Transverse colon (tissue), 4 donors: ENCODE measurements around the gene SATB2. TPM values are rescaled to one million over a fixed set of nuclear protein-coding genes. Genes with fewer than 3 reads are reported as not detected.

ENCODE experiments used
- DNase-seq: peaks from one replicate; pipeline ENCODE4 v3.0.0-alpha.2; 2019
- H3K27ac ChIP-seq, 4 donors: fragments of 200-600 bp; sonication (generic); 2 replicates each; pipeline ENCODE4 v1.5.1; 2016 to 2018; ENCODE audit warnings: inconsistent platforms in 4 of 4
- H3K27me3 ChIP-seq: fragments of 200-600 bp; sonication (generic); 2 replicates; pipeline ENCODE4 v1.5.1; 2017; ENCODE audit warnings: inconsistent platforms
- H3K36me3 ChIP-seq, 4 donors: fragments of 200-600 bp; sonication (generic); 2 replicates each; pipeline ENCODE4 v1.5.1; 2017 to 2019; ENCODE audit warnings: inconsistent platforms in 4 of 4
- H3K4me1 ChIP-seq, 4 donors: fragments of 200-600 bp; sonication (generic); 2 replicates each; pipeline ENCODE4 v1.5.1; 2017 to 2020; ENCODE audit warnings: inconsistent platforms in 4 of 4
- H3K4me3 ChIP-seq, 4 donors: fragments of 200-600 bp; sonication (generic); 1 replicate in 1 of 4; 2 replicates in 3 of 4; pipeline versions ENCODE4 v1.5.1 to v1.6.1; 2017 to 2019; ENCODE audit warnings: inconsistent platforms in 4 of 4
- H3K9me3 ChIP-seq, 2 donors: fragments of 200-600 bp; sonication (generic); 2 replicates each; pipeline ENCODE4 v1.5.1; 2017 to 2019; ENCODE audit warnings: inconsistent platforms in 2 of 2
- CTCF ChIP-seq, 5 experiments: fragments of 200-600 bp in 3 of 5; fragments of 450-650 bp in 2 of 5; sonication (generic) in 3 of 5; IDR thresholded peaks; 1 replicate in 2 of 5; 2 replicates in 3 of 5; pipeline ENCODE4 v1.5.1; 2016 to 2017; ENCODE audit warnings: antibody characterized with exemption in 5 of 5, inconsistent platforms in 3 of 5, mild to moderate bottlenecking in 2 of 5, moderate library complexity in 1 of 5
- EP300 ChIP-seq: sonication (generic); formaldehyde crosslinking; IDR thresholded peaks from one replicate; pipeline ENCODE4 v1.6.1; 2017; ENCODE audit warnings: antibody characterized with exemption, low read depth
- POLR2A ChIP-seq: fragments of 450-650 bp; IDR thresholded peaks from one replicate; pipeline ENCODE4 v1.6.1; 2016; ENCODE audit warnings: antibody characterized with exemption, mild to moderate bottlenecking, moderate library complexity
- POLR2AphosphoS5 ChIP-seq, 3 donors: sonication (generic); formaldehyde crosslinking; IDR thresholded peaks; one replicate each; pipeline ENCODE4 v1.6.1; 2016; ENCODE audit warnings: antibody characterized with exemption in 3 of 3
- WGBS, 2 donors: methylation state at CpG; one replicate each; pipeline ENCODE4 v1.1.5; 2018; ENCODE audit warnings: low coverage in 1 of 2; 5-methylcytosine and 5-hydroxymethylcytosine counted together
- in situ Hi-C, 4 donors: fragments of 200-750 bp; cut with MboI; loops; one replicate each; pipeline versions ENCODE4 v1.15.0 to v1.15.1; 2017; ENCODE audit warnings: low sequenced_read_pairs in 3 of 4, low pct_ligation_motif_present in 1 of 4, low pct_unique_long_range_greater_than_20kb in 1 of 4
- intact Hi-C: fragments of 100-400 bp; cut with DNase I; formaldehyde crosslinking; loops from one replicate; pipeline ENCODE4 v1.15.1; 2023; ENCODE audit warnings: low total_unique reads
- total RNA-seq, 4 donors: library from RNA; depleted of rRNA; stranded (reverse); fragments of >200 nt; gene quantifications; one replicate each; pipeline ENCODE4 v1.1.0, GENCODE V29; 2016

The SATB2 gene
- total RNA-seq, 4 donors from 2014 or later, result 289 to 316 (median 293) TPM

- H3K4me3 ChIP-seq, result no peak overlapping the region
- no peak overlapping the region for H3K27ac ChIP-seq
- in situ Hi-C loops (no loop called here), intact Hi-C loops (no loop called here)
- no peak for TF ChIP-seq POLR2A
- TF ChIP-seq POLR2AphosphoS5 (IDR thresholded peaks at IDR 0.05), result no peak
- no peak for TF ChIP-seq CTCF (IDR thresholded peaks at IDR 0.05)
- no peak for TF ChIP-seq EP300
- H3K4me1 ChIP-seq, result peaks cover 0 to 4% (median 0%) of the 10 kb centered on the region in 4 donors
- no peaks in the 10 kb centered on the region for H3K9me3 ChIP-seq
- 29 to 38% methylated on average over 2 of the region's 2 CpGs for WGBS, 2 donors
- H3K36me3 ChIP-seq, result peaks cover 0 to 3% (median 0%) of the 10 kb centered on the region in 4 donors
- no peaks in the 10 kb centered on the region for H3K27me3 ChIP-seq
- no peak for DNase-seq
Measured at GRCh38 chr2:199336546-199336945, 121.2 kb downstream of the SATB2 start.

- TF ChIP-seq EP300 (no peak), CTCF (IDR thresholded peaks at IDR 0.05) (no peak), POLR2AphosphoS5 (IDR thresholded peaks at IDR 0.05) (no peak)
- H3K36me3 ChIP-seq, result peaks cover 0 to 2% (median 0%) of the 10 kb centered on the region in 4 donors
- no peak overlapping the region for H3K4me3 ChIP-seq
- no peaks in the 10 kb centered on the region for H3K9me3 ChIP-seq
- 82 to 85% methylated on average over 2 of the region's 2 CpGs for whole genome bisulfite sequencing, 2 donors
- no peaks in the 10 kb centered on the region for H3K27me3 ChIP-seq
- intact Hi-C loops (no loop called here), in situ Hi-C loops (no loop called here)
- peaks cover 0 to 4% (median 0%) of the 10 kb centered on the region in 4 donors for H3K4me1 ChIP-seq
- H3K27ac ChIP-seq, result no peak overlapping the region
- no peak for DNase-seq
Measured at GRCh38 chr2:199335502-199335901, 122.2 kb downstream of the SATB2 start.

- Histone ChIP-seq H3K27ac (no peak overlapping the region), H3K9me3 (no peaks in the 10 kb centered on the region), H3K36me3 (peaks cover 0 to 16% (median 4%) of the 10 kb centered on the region in 4 donors), H3K4me3 (no peak overlapping the region), H3K4me1 (no peaks in the 10 kb centered on the region), H3K27me3 (no peaks in the 10 kb centered on the region)
- WGBS, 2 donors, result 28 to 55% methylated on average over 5 of the region's 5 CpGs
- DNase-seq, result no peak
- TF ChIP-seq EP300 (no peak), CTCF (IDR thresholded peaks at IDR 0.05) (no peak), POLR2A (no peak), POLR2AphosphoS5 (IDR thresholded peaks at IDR 0.05) (no peak)
- in situ Hi-C loops, result no loop called here
- intact Hi-C loops, result no loop called here
Measured at GRCh38 chr2:199329466-199329865, 128.3 kb downstream of the SATB2 start.

- no peak for DNase-seq
- Histone ChIP-seq H3K9me3 (no peaks in the 10 kb centered on the region), H3K36me3 (peaks cover 0 to 17% (median 4%) of the 10 kb centered on the region in 4 donors), H3K4me1 (no peaks in the 10 kb centered on the region), H3K27me3 (no peaks in the 10 kb centered on the region), H3K4me3 (no peak overlapping the region), H3K27ac (no peak overlapping the region)
- intact Hi-C loops, result no loop called here
- 89 to 92% methylated on average over 3 to 4 of the region's 4 CpGs for WGBS, 2 donors
- no peak for TF ChIP-seq POLR2A
- no peak for TF ChIP-seq POLR2AphosphoS5 (IDR thresholded peaks at IDR 0.05)
- no peak for TF ChIP-seq CTCF (IDR thresholded peaks at IDR 0.05)
- no peak for TF ChIP-seq EP300
- in situ Hi-C loops, result no loop called here
Measured at GRCh38 chr2:199329031-199329430, 128.7 kb downstream of the SATB2 start.
